Activated T-helper 1 cell treated with Interleukin-2 at 50 U/mL for 16 hours (primary cell): ENCODE results near the gene FNDC10.

ENCODE experiments used
- DNase-seq: peaks from one replicate; pipeline ENCODE4 v3.0.0-alpha.2; 2020; ENCODE audit warnings: low read depth

The FNDC10 gene

DNA sequence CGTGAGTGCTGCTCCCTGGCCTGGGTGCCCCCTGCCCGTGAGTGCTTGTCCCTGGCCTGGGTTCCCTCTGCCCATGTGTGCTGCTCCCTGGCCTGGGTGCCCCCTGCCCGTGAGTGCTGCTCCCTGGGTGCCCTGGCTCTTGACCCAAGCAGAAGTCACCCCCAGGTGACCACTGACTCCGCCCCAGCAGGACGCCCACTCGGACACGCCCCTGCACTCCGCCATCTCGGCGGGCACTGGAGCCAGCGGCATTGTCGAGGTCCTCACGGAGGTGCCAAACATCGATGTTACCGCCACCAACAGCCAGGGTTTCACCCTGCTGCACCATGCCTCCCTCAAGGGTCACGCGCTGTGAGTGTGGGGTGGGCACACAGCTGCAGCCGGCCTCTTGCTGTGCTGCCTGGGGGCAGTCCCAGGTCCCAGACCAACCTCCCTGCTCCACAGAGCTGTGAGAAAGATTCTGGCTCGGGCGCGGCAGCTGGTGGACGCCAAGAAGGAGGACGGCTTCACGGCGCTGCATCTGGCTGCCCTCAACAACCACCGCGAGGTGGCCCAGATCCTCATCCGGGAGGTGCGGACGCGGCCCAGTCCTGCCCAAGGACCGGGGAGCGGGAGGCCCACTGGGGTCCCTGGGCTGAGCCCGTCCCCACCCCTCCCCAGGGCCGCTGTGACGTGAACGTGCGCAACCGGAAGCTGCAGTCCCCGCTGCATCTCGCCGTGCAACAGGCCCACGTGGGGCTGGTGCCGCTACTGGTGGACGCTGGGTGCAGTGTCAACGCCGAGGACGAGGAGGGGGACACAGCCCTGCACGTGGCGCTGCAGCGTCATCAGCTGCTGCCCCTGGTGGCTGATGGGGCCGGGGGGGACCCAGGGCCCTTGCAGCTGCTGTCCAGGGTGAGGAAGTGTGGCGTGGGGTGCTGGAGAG, 28.2 kb upstream of the FNDC10 start:
- DNase-seq, result no peak

DNA sequence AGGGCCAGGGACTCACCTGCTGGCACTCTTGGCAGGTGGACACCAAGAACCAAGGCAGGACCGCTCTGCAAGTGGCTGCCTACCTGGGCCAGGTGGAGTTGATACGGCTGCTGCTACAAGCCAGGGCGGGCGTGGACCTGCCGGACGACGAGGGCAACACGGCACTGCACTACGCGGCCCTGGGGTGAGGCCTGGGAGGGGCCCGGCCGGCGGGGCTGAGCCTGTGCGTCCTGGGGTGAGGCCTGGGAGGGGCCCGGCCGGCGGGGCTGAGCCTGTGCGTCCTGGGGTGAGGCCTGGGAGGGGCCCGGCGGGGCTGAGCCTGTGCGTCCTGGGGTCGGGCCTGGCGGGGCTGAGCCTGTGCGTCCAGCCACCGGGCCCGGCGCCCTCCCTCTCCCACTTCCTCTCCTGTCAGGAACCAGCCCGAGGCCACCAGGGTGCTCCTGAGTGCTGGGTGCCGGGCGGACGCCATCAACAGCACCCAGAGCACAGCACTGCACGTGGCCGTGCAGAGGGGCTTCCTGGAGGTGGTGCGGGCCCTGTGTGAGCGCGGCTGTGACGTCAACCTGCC, 27.4 kb upstream of the FNDC10 start:
- no peak for DNase-seq

DNA sequence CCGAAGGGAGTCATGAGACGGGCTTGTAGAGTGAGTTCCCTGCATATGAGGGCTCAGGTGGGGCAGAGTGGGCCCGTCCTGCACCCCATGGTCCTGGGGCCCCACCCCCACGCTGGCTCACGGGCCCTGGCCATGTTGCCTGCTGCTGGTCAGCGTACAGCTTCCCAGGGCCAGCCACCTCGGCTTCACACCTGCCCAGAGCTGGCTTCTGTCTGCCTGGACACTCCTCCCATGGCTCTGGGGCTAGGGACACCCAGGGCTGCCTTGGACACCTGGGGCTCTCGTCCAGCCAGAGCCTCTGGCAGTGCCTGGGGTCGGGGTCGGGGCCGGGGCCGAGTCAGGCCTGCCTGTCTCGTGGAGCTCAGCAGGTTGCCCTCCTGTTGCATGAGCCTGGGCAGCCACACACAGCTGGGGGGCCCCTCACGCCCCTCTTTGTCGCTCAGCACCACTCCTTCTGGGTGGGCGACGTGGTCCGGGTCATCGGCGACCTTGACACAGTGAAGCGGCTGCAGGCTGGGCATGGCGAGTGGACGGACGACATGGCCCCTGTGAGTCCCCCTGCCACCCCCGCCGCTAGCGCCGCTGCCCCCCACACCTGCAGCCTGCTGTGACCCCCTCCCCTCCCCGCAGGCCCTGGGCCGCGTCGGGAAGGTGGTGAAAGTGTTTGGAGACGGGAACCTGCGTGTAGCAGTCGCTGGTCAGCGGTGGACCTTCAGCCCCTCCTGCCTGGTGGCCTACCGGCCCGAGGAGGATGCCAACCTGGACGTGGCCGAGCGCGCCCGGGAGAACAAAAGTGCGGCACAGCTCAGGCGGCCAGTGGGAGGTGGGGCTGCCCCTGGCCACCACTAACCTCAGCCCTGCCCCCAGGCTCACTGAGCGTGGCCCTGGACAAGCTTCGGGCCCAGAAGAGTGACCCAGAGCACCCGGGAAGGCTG, 26.5 kb upstream of the FNDC10 start:
- DNase-seq, result no peak

DNA sequence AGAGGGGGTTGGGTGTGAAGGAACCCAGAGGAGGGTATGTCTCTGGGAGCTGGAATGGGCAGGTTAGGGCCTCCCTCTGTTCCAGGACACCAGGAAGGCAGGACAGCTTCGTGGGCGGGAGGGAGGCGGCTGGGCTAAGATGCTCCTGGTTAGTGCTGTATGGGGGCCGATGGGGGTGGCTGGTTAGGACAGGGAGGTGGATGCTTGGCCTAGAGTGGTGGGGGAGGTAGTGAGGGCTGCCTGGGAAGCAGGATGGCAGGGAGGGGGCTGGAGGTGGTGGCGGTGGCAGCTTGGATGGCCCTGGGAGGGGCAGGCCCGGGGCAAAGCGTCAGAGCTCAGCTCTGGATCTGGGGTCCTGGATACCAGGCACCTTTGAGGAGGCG, 25.9 kb upstream of the FNDC10 start:
- DNase-seq, result no peak

DNA sequence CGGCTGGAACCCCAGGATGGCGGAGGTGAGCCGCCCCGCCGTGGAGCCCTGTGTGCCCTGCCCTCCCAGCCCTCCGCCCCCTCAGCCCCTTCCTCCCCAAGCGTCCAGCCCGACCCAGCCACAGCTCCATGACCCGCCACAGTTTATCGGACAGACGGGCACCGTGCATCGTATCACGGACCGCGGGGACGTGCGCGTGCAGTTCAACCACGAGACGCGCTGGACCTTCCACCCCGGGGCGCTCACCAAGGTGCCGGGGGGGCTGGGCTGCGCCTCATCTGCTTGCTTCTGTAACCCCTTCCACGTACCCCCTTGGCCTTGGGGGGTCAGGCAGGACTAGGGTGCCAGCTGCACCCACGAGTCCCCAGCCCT, 25.5 kb upstream of the FNDC10 start:
- DNase-seq, result no peak

DNA sequence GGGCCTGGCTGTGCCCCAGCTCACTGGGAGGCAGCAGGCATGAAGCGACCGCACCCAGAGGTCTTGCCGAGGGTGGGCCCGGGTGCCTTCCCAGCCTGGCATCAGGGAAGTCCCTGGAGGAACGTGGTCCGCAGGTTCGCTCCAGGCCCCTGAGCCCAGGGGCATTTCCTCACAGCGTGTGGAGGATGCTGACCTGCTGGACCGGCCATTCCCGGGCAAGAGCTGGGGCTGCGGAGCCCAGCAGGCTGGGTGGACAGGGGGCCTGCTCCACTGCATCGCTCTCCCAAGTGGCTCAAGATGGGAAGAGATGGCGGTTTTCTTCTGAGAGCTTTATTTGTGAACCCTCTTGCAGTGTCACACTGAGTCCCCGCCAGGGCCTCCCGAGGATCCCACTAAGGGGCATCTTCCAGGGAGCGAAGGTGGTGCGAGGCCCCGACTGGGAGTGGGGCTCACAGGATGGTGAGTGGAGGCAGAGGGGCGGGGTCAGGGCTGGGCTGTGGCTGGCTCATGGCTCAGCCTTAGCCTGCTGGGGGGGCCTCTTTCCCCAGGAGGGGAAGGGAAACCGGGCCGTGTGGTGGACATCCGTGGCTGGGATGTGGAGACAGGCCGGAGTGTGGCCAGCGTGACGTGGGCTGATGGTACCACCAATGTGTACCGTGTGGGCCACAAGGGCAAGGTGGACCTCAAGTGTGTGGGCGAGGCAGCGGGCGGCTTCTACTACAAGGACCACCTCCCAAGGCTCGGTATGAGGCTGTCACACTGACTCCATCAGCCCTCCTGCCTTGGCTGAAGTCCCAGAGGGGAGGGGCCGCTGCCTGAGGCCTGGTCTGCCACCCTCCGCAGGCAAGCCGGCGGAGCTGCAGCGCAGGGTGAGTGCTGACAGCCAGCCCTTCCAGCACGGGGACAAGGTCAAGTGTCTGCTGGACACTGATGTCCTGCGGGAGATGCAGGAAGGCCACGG, 24.8 kb upstream of the FNDC10 start:
- no peak for DNase-seq

DNA sequence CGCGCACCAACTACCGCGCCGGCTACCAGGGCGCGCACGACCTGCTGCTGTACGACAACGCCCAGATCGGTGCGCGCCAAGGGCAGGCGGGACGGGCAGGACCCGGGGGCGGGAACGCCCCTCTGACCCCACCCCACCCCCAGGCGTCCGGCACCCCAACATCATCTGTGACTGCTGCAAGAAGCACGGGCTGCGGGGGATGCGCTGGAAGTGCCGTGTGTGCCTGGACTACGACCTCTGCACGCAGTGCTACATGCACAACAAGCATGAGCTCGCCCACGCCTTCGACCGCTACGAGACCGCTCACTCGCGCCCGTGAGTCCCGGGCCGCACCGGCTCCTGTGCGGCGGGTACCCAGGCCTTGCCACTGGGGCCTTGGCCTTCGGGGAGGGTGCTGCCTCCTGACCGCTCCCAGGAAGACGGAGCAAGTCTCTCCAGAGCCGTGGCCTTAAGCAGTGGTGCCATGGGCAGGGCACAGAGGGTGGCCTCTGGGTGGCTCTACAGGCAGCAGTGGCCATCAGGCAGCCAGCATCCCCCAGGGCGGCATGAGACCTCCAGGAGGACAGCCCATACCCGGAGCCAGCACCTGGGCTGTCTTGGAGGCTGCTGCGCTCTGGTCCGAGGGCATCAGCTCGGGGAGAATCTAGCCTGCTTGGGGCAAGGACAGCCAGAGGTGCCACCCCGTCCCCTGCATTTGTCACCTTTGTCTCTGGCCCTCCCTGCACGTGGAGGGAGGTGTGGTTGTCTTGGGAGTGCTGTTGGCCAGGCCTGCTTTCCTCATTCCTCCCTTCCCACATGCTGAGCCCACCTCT, 23.9 kb upstream of the FNDC10 start:
- no peak for DNase-seq

DNA sequence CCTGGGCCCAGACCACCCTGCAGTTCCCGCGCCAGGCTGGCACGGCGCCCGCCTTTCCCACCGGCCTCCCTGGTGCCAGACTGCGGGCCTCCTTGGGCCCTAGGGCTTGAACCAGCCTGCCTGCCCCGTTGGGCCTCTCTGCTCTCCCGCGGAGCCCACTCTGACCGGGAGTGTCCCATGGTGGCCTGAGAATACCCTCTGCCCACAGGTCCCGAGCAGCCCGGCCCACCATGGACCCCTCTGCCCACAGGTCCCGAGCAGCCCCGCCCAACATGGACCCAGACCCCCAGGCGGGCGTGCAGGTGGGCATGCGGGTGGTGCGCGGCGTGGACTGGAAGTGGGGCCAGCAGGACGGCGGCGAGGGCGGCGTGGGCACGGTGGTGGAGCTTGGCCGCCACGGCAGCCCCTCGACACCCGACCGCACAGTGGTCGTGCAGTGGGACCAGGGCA, 23.3 kb upstream of the FNDC10 start:
- no peak for DNase-seq

DNA sequence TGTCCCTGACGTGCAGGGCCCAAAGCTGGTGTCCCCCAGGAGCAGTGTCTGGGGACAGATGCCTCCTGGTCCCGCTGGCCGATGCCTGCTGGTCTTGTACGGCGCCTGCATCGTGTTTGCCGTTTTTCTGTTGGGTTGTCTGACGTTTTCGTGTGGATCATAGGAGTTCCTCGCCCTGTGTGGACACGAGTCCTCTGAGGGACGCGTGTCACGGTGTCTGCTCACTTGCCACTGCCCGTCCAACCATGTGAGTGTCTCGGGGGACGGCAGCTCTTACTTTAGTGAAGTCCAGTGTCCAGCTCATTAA, 22.8 kb upstream of the FNDC10 start:
- no peak for DNase-seq

DNA sequence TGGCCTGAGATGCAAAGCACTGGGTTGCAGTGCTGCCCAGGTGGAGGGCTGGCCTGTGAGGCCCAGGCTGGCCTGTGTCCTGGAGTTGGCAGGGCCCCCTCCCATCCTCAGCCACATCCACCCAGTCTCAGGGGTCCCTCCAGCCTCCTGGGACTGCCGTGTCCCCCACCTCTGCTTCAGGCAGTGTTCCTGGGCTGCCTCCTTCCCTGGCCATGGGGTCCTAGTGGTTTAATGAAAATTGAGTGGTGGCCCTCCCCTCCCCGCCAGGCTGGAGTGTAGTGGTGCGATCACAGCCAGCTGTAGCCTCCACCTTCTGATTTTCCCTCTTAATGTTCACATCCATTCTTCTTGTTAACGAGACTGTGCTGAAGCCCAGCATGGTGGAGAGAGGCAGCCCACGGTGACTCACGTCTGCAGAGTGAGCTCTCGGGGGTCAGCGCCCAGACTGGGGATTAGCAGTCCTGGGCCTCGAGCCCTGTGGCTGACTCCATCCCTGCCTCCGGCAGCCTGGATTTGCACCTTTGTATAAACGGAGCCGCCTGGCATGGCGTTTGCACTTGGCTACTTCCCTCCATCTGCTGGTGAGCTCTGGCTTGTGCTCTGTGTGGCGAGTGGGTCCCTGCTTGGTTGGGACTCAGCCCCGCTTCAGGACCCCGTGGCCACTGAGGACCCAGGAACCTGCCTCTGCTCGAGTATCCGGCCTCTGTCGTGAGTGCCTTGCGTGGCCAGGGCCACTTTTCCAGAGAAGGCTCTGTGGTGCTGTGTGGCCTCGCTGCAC, 22.3 kb upstream of the FNDC10 start:
- no peak for DNase-seq

DNA sequence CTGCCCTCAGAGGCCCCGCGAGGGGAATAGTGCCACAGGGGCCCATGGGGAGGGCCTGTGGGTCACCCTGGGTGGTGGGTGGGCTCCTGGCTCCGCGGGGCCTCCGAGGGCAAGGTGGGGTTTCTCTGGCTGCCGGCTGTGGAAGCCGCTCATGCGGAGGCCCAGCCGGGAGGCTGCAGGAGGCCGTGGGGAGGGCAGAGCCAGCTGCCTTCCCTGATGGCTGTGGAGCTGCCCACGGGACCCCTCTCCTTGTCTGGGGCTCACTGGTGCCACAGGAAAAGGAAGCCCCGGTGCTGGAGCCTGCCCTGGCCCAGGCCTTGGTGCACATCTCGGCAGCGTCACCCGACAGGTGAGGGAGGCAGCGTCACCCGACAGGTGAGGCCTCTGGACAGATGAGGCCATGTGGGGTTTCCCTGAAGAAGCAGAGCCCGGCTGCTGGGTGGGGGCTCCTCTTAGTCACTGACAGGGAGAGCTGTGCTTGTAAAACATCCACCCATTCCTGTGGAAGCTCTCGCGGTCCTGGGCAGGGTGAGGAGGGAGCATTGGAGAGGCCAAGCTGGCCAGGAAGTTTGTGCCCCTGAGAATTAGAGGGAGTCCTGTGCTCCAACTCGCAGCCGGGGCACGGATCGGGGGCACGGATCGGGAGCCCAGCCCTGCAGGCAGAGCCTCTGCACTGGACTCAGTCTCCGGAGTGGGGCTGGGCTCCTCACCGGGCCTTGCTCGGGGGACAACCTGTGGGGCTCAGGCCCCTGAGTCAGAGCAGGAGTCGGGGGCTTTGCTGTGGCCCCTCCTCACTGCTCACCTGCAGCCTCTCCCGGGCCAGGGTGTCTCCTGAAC, 21.5 kb upstream of the FNDC10 start:
- DNase-seq, result no peak

DNA sequence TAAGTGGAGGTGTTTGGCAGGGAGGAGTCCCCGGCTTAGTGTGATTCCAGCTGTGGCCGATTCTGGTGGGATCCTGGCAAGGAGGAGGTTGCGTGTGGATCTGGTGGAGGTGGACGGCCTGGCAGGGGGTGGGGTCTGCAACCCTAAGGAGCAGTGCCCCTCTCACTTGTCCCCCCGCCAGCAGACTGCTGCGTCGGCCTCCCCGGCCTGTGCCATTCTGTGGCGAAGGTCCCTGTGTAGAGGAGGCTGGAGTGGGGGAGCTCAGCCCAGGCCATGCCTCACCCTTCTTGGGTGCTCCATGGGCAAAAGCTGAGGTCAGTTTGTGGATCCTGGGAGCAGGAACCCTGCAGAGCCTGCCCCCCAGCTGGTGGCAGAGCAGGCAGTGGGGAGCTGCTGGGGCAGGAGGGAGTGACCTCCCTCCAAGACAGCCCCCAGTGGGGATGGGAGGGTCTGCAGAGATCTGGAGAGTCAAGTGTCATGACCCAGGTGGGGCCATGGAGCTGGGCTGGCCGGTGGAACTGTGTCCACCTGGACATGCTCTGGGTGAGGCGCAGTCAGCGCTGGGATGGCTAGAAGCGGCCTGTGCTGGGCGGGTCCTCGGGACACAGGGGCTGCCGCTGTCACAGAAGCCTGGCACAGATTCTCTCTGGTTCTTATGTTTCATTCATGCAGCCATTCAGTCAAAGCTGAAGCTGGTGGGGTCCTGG, 20.7 kb upstream of the FNDC10 start:
- no peak for DNase-seq

DNA sequence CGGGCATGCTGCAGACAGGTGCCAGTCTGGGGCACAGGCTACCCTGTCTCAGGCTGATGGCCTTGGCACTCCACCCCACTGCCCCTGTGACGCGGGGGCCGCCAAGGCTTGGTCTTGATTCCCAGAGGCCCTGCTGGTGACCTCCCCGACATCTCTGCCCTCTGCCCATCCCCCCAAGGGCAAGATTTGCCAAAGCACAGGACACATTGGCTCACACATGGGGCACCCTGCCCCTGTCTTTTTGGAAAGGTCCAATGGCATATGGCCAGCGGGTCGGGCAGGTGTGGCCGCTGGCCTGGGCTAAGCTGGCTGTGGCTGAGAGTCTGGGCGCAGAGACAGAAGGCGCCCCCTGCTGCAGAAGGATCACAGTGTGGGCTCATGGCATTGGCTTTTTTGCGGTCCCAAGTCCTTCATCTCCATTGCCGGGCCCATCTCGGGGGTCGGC, 20.0 kb upstream of the FNDC10 start:
- DNase-seq, result no peak

DNA sequence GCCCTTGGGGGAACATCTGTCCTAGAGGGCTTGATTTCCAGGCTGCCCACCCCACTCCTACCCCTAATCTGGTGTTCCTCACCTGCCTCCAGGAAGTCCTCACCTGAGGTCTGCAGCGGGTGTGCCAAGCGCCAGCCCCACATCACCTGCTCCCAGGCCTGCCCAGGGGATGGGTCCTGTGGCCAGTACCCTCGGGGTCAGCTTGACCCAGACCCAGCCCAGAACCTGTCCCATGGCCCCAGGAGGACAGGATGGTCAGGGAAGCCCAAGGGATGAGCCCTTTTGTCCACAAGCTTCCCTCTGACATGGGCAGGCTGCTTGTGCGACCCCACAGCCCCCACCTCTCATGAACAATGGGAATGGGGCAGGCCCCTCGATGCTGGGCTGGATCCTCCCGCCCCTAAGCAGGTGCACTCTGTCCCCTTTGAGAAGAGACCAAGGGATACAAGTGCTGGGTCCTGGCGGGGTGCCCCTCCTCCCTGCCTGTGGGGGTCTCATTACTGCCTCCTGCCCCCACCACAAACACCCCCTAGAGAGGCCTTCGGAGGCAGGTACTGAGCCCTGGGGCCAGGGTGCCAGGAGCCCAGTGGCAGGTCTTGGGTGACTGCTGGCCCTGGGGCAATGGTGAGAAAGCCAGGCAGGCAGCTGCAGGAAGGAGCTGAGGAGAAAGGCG, 18.6 kb upstream of the FNDC10 start:
- DNase-seq, result no peak

DNA sequence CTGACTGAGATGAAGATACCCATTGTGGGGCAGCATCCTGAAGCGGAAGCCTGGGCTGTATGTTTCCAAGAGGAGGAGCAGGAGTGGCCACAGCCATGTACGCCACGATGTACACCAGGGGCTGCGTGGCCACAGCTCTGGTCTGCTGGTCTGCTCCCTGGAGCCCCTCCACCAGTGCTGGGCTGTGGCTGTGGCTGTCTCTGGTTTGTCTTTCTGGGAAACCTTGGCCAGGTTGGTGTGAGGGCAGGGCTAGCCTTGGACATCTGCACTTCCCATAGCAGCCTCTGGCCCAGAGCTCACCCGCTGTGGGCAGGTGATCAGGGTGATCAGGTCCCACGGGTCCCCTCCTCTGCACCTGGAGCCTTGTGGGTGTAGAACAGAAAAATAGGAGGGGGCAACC, 18.0 kb upstream of the FNDC10 start:
- no peak for DNase-seq

DNA sequence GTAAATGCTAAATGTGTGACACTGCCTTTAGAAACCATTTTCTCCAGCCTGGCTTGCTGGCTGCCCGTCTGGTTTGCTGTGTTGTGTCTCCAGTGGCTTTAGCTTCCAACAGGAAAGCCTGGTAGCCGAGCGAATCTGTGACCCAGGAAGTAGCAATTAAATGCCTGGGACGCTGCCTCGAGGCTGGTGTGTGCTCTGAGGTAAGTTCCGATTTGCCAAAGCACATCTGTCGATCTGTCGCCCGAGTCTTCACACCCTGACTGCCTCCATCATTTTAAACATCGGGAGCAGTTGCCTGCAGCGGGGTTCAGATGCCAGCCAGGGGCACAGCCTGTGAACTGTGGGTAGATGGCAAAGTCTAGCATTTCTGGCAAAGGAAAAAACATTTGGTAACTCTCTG, 17.6 kb upstream of the FNDC10 start:
- no peak for DNase-seq

DNA sequence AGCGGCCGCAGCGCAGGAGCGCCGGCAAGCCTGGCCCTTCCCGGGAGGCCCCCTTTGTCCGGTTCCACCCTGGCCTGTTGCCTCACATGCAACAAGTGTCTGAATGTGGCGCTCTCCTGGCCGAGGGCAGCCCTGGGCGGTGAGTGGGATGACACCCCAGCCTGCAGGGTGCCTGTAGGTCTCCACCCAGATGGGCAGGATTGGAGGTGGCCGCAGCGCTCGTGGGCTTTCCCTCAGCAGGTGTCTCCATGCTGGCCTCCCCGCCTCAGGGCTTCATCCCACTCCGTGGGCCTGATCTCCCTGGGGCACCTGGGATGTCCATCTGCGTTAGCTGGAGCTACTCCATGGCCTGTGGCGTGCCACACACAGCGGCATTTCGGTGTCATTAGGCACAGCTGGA, 16.9 kb upstream of the FNDC10 start:
- no peak for DNase-seq
